GM21423 (cell line): ENCODE data around the gene RAB6C.
"Not testable (repeated sequence)": the region's sequence is repeated elsewhere in the genome, so short reads cannot be mapped to it uniquely, and the experiment has no call there.

Experiments used
- ATAC-seq: cut with Tn5 transposase; IDR thresholded peaks from one replicate; pipeline ENCODE4 v1.9.1; 2021; ENCODE audit warnings: mild to moderate bottlenecking, moderate library complexity; ENCODE audit not compliant: unreplicated experiment

The RAB6C gene

GRCh38 chr2:129979629-129980155 is at the start of gene RAB6C:
RAB6C (plus strand) TSS chr2:129979666; CDS start chr2:129980116, 450 bp downstream.
- ATAC-seq: not testable (repeated sequence)

GRCh38 chr2:129930451-129930850 is 49.0 kb upstream of the RAB6C start:
- no peak for ATAC-seq

GRCh38 chr2:129933387-129933786 is 46.1 kb upstream of the RAB6C start:
- ATAC-seq: not testable (repeated sequence)

- no peak for ATAC-seq
Observed at GRCh38 chr2:129934044-129934822, 45.2 kb upstream of the RAB6C start.

GRCh38 chr2:129935118-129935517 is 44.3 kb upstream of the RAB6C start:
- ATAC-seq: no peak

GRCh38 chr2:129936334-129936934 is 43.0 kb upstream of the RAB6C start:
- ATAC-seq: no peak

GRCh38 chr2:129938850-129939471 is 40.5 kb upstream of the RAB6C start:
- not testable (repeated sequence) for ATAC-seq

GRCh38 chr2:129943456-129943855 is 36.0 kb upstream of the RAB6C start:
- ATAC-seq: not testable (repeated sequence)

GRCh38 chr2:129945557-129945956 is 33.9 kb upstream of the RAB6C start:
- ATAC-seq: no peak

GRCh38 chr2:129947712-129948111 is 31.8 kb upstream of the RAB6C start:
- not testable (repeated sequence) for ATAC-seq

- not testable (repeated sequence) for ATAC-seq
Observed at GRCh38 chr2:129956171-129956570, 23.3 kb upstream of the RAB6C start.

GRCh38 chr2:129957891-129958290 is 21.6 kb upstream of the RAB6C start:
- ATAC-seq: no peak

GRCh38 chr2:129958736-129959135 is 20.7 kb upstream of the RAB6C start:
- not testable (repeated sequence) for ATAC-seq

- not testable (repeated sequence) for ATAC-seq
Observed at GRCh38 chr2:129968605-129969004, 10.9 kb upstream of the RAB6C start.

GRCh38 chr2:129975016-129975774 is 4.3 kb upstream of the RAB6C start:
- ATAC-seq: no peak

GRCh38 chr2:129976969-129977368 is 2.5 kb upstream of the RAB6C start:
- ATAC-seq: not testable (repeated sequence)

- no peak for ATAC-seq
Observed at GRCh38 chr2:129977986-129978385, 1.5 kb upstream of the RAB6C start.

- ATAC-seq: not testable (repeated sequence)
Observed at GRCh38 chr2:129980246-129980645, 780 bp downstream of the RAB6C start.

- not testable (repeated sequence) for ATAC-seq
Observed at GRCh38 chr2:129981689-129982088, 2.2 kb downstream of the RAB6C start.

GRCh38 chr2:129984426-129984825 is 5.0 kb downstream of the RAB6C start:
- no peak for ATAC-seq
